HG03457 (cell line): ENCODE data around the gene MTX3.

Experiments
- ATAC-seq: cut with Tn5 transposase; IDR thresholded peaks from one replicate; pipeline ENCODE4 v1.9.1; 2021; ENCODE audit warnings: moderate number of reproducible peaks; ENCODE audit not compliant: unreplicated experiment

MTX3 gene, protein sequence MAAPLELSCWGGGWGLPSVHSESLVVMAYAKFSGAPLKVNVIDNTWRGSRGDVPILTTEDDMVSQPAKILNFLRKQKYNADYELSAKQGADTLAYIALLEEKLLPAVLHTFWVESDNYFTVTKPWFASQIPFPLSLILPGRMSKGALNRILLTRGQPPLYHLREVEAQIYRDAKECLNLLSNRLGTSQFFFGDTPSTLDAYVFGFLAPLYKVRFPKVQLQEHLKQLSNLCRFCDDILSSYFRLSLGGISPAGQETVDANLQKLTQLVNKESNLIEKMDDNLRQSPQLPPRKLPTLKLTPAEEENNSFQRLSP

DNA sequence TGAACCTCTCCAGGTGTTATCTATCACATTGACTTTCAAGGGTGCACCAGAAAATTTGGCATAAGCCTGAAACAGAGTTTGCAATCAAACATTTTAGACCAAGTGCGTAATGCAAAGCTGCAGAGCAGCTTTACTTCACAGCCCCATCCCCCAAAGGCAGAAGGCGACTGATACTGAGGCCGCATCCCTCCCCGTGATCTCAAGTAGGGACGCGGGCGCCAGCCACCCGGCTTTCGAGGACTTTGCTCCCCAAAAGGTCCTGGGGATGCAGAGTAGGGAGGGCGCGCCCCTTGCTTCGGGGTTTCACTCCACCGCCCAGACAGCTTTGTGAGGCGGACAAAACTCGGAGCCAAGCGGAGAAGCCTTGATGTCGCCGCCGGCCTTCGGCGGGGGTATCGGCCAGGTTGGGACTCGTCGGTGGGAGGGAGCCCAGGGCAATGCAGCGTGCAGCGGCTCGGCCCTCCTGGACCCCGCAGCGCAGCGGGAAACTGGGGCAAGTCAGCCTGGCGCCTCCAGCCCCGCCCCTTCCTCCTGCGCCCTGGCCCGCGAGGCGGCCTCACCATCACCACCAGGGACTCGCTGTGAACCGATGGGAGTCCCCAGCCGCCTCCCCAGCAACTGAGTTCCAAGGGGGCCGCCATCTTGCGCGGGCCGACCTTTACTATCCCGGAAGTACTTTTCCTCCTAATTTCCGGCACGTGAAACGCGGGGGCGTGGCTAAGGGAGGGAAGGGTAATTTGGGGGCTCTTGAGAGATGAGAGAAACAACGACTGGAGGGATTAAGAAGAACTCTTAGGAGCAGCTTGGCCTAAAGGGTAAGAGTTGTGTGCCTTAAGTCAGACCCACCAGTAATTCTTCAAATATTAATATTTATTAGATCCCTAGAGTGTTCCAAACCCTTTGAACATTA is at the start of gene MTX3:
Gene MTX3, minus strand, starts transcription at position 665 of the 910 bp plus-strand sequence. Its CDS starts 24 bp downstream, at position 641.
- peak; percentile 78 for ATAC-seq

DNA sequence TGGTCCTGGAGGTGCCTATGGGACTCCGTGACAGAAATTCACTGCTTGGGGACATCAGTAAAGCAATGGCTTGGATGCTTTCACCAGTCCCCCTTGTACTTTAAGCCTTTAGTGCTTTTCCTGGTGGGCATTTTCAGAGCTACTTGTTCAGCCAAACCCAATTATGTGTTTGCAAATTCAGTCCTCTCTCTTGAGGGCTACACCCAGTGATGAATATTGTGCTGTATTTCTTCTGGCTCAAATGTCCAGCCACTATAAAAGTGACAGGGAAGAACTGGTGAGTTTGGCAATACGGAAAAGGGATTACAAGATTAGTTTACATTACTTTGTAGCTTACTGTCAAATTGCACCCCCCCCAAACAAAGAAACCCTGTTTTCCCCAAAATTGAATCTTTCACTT is 48.6 kb upstream of the MTX3 start:
- no peak for ATAC-seq

DNA sequence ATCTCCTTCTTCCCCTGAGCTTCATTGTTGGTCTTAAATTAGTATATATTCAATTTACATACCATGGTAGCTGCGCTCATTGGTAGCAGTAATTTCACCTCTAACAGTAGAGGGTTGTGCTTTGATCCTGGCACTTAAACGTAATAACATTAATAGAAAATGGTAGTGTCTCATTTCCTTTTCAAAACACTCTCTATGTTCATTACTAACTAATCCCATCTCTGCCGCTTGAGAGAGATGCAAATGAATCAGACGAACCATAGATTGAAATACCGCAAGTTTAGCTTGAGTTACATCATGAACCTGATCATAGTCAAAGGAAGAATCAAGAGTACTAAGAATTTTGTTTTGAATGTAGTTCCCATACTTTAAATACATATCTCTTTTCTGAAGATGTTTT is 46.3 kb upstream of the MTX3 start:
- ATAC-seq: no peak

DNA sequence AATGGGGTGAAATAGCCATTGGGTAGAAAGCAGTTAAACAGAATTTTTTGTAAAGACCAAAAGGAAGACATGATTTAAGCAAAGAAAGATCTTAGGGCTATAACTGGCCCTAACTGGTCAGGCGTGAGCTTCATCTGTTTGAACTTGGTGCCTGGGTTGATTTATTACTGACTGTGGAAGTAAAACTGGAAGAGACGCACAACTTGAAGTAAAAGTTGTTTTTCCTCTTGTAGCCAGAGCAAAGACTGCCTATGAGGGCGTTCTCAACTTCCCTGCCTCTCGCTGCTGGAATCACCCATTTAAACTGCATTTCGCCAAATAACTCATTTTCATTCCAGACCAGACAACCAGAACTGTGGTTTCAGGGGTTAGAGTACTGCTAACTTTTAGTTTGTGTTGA is 45.6 kb upstream of the MTX3 start:
- ATAC-seq: no peak

DNA sequence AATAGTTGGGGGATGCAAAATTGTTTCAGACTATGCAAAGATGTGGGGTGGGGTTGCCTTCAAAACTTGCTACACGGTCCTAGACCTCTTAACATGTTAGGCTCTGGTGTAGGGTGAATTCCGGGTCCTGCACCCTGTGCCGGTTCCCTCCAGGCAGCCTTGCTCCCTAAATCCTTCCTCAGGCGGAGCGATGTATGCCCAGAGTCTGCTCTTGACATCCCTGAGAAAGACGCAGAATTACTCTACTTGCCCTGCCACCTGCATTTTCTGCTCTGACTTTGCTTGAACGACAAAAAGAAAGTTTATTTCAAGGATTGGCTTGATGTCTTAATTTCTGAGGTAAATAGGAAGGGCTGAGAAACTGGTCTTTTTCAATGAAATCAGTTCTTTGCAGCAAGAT is 44.8 kb upstream of the MTX3 start:
- no peak for ATAC-seq

DNA sequence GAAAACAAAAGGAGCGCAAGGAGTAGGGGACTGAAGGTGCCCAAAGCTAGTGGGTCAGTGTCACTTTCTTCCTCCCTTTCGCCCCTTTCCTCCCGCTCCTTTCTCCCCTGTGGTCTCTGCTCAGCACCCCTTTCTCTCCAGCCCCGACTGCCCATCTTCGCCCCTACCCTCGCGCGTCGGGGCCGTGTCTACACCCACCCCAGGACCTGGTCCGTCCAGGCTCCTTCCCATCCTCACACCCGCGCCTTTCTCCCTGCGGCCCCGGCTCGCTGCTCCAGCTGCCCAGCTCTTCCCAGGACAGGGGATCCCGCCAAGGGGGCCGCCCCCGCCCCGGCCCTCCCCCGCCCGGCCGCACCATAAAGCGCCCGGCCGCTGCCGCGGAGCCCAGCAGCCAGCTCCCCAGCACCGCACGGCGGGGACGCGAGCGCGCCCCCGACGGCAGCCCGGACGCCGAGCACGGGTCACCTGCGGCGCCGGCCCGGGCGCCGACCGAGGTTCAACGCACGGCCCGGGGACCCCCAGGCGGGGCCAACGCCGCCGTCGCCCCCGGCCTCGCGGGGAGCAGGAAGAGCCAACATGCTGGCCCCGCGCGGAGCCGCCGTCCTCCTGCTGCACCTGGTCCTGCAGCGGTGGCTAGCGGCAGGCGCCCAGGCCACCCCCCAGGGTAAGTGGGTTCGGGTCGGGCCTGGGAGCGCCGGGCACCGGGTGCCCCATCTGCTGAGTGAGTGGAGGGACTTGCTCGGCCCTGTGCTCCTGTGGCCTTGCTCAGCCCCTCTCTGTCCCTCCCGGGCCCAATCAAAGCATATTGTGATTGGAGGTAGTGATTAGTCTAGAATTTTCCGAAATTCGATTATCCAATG is 44.1 kb upstream of the MTX3 start, which contains the start of gene THBS4:
Gene THBS4, plus strand, starts transcription at position 387 of the 860 bp plus-strand sequence. Its CDS starts 190 bp downstream, at position 577.
- ATAC-seq: no peak

DNA sequence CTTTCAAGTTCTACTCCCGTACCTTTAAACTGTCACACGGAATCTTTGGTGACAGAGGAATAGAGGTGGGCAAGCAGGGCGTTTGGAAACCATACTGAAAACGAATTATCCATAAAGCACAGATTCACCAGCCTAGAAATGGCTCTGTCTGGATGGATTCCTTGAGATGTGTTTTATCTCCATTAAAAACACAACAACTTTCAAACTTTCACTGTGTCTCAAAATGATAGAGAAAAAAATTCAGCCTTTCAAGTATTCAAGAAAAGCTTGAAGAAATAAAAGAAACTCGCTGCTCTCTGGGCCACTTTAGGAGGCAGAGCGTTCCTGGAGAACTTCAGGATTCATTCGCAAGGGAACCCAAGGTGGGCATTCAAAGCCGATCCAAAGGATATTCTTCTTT is 43.5 kb upstream of the MTX3 start:
- ATAC-seq: no peak

DNA sequence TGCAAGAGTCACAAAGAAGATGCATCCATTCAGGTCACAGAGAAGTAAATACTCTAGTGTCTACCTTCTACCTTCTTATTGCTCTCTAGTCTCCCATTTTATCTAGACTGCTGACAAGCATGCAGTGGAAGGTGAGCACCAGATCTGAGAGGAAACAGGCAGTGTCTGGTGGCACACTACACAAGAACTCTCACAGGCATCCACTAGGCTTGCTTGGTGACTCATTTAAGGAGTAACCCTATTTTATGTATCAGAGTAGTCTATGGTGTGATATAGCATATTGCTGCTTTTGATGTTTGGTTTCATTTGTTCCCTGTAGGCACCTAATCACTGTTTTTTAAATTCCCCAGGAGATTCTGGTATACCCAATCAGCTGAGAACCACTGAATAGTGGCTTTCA is 42.5 kb upstream of the MTX3 start:
- ATAC-seq: no peak

DNA sequence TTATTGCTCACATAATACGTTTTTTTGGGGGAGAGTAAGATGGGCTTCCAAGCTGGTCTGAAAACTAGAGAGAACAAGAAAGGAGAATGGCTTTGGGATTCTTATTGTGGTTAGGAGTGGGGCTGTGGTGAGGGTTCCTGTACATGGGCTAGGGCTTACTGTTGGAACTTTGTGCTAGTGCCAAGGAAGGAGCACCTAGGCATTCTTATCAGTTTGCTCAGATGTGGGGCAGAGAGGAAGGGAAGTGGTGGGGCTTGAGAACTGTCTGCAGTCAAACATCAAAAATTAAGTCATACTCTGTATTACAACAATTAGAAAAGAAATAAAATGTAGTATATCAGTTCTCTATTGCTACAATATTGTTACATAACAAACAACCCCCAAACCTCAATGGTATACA is 40.0 kb upstream of the MTX3 start:
- no peak for ATAC-seq

DNA sequence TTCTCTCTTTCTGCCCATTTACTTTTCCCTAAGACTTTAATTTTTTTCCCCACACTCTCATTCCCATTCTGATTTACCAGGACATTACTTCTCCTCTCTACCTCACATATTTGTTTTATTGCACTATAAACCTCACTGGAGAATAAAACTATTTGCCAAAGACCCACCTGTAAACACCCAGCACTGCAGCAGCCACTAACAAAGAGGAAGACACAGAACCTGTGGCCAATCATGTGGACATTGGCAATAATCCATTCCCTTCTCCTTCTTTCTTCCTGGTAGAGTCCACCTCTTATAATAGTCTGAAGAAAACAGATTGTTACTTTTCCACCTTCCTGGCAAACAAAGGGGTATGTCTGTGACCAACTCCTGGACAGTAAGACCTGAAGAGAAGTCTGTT is 35.8 kb upstream of the MTX3 start:
- ATAC-seq: no peak

DNA sequence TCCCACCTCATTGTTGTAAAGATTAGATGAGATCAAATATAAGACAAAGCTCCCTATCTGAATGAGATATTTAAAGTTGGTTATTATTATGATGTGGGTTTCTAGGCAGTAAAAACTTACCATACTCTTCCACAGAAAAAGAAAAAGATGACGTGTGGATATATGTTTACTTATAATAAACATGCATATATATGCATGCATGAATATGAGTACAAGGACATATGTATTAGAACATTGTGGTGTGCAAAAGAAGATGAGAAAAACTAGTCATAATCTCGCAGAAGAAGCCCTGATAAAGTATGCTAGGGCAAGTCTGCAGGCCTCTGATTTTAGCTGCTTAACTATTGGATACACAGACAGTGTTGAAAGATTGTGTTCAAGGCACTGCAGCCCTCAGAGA is 34.0 kb upstream of the MTX3 start:
- ATAC-seq: no peak

DNA sequence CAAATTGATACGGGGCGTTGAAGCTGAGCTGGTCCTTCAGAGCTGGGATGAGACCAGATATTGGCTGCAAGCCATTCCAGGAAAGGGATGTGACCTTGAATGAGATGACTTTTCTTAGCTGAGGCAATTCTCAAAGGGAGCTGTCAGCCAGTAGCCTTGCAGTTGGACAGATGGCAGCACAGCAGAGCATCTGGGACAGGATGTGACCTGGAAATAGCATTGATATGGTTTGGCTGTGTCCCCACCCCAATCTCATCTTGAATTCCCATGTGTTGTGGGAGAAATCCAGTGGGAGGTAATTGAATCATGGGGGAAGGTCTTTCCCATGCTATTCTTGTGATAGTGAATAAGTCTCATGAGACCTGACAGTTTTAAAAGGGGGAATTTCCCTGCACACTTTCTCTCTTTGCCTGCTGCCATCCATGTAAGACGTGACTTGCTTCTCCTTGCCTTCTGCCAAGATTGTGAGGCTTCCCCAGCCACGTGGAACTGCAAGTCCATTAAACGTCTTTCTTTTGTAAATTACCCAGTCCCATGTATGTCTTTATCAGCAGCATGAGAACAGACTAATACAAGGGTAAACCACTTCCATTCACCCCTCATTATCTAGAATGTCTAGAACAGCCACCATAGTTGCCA is 19.8 kb upstream of the MTX3 start:
- ATAC-seq: no peak

DNA sequence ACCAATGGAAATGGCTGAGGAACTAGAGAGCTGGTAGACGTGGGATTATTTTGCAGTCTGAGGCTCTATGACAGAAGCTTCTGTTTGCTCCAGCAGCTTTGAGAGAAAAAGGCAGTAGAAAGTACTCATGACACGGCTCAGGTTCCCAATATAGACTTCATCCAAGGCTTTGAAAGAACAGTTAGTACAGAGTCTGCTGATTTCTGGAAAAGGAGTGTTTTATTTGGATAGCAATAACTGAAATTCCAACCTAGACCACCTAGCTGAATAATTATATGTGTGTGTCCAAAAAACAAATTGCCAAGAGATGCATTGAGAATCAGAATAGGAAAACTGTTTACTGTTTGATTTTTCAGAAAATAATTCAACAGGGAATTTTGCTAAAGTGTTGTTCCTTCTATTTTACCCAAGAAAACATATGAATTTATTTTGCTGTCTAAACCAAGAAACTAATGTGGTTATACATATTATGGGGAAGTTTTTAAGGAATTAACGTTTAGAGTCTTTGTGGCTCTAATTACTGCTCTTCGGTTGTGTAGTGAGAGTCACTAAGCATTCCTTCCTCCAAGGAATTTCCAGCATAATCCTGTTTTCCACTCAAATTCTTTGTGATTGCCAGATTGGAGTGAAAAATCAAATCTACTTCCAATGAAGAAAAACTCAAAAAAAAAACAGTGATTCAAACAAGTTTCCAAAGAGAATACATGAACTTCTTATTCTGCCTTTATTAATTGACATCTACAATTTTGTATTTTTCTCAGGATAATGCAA is 18.1 kb upstream of the MTX3 start:
- ATAC-seq: no peak

DNA sequence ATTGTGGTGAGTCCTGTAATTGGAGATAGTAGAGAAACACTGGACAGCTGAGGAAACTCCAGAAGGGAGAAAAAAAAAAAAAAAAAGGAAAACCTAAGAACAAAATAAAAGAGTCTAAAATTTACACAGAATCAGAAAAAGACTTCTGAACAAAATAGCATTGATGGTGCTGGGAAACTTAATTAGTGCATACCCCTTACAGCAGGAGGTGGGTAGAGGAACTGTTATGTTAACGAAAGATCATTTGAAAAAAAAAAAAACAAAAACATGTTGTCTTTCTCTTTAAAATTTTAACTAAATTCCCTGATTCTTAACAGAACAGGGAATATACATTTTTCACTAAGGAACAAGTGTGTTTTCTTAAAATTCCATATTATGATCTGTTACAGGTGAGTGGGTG is 11.6 kb upstream of the MTX3 start:
- no peak for ATAC-seq

DNA sequence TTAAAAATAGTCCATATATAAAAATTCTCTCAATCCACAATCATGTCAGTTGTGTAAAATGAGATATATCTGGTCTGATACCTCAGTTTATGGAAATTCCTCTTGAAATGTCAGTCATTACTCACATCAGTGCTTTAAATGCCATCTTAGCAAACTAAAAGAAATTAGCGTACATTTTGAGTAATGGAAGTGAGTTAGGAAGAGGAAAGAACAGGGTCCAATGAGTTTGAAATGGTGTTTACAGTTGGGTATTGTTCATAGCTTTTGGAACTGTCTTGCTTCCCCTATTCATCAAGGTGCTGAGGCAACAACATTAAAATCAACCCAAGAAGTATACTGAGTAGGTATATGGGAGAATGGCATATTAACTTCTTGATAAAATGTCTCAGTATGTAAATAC is 8.7 kb upstream of the MTX3 start:
- ATAC-seq: no peak

DNA sequence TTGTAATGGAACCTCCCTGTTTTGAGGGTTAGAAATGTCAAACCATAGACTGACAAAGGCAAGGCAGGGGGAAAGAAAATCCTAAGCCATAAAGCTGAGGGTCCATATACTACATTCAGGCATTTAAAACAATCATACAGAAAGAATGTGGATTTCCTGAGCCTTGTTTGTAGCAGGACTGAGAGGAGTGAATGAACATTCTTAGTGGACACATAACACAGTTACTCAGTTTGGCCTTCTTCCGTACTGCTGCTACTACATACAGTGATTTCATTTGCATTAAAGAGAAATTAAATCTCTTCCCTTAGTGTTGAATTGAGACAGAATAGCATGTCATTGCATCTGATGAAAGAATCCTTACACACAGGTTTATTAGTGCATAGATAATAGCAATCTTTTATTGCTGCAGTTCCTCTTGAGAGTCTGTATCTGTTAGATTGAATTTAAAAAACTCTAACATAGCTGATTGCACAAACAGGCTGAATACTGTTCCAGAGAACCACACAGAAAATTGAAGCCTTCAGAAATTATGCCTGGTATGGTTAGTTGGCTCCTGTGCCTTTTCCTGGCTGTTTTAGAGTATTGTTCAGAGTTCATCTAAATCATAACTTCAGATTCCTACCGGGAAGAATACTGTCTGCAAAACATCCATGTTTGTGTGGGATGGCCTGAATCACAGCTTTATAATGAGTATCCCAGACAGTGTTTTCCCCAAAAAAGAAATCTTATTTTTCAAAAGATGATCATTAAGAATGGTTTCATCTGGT is 2.0 kb upstream of the MTX3 start:
- ATAC-seq: no peak

DNA sequence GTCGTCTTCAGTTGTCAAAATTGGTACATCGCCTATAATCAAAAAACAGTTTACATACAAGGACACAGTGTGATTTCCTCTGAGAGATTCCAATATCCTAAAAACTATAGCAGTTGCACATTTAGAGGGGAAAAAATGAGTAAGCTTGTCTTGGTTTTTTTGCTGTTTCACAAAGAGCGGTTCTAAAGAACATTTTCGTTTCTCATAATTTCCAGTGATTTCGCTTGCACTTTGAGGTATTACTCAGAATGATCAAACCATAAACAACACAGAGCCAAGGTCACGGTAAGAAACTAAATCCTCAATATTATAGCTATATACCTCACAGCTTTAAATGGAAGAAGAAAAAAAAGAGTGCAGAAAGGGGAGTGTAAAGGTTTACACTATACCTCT is 861 bp downstream of the MTX3 start:
- ATAC-seq: peak; percentile 40

DNA sequence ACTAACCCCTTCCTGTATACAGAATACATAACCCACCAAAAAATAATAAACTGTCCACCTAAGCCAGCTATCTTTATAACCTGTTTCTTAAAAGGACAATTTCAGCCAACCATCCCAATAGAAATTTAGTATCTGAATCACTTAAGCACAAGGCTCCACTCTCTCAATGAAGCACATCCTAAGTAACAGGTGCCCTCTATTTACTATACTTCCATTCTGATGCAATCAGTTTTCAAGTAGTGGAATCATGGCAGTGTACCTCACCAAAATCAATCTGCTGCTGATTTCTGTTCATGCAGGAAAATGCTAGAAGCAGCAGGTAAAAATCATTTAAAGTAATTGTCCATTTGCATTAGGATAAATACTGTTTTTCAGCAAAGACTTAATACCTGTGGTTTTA is 4.8 kb downstream of the MTX3 start:
- ATAC-seq: no peak

DNA sequence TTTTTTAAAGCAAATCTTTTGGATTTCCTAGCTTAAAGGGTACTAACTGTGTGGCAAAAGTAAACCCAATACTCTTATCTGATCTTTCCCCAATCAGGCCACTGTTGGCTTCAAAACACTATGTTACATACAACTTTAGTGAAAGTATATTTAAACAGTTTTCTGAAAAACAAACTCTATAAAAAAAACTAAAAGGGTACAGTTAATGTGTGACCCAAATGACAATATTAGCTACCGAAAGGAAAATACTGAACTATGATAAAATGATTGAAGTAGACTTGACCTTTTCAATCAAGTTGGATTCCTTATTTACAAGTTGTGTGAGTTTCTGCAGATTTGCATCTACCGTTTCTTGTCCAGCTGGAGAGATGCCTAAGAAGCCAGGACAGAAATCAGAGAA is 5.8 kb downstream of the MTX3 start:
- ATAC-seq: no peak
